HG03095 (cell line): ENCODE measurements around the gene LDHD.
"Not testable (repeated sequence)": the region's sequence is repeated elsewhere in the genome, so short reads cannot be mapped to it uniquely, and the experiment has no call there.

Experiments used
- ATAC-seq: cut with Tn5 transposase; IDR thresholded peaks from one replicate; pipeline ENCODE4 v1.9.1; 2021; ENCODE audit warnings: moderate library complexity; ENCODE audit not compliant: unreplicated experiment

LDHD gene

DNA sequence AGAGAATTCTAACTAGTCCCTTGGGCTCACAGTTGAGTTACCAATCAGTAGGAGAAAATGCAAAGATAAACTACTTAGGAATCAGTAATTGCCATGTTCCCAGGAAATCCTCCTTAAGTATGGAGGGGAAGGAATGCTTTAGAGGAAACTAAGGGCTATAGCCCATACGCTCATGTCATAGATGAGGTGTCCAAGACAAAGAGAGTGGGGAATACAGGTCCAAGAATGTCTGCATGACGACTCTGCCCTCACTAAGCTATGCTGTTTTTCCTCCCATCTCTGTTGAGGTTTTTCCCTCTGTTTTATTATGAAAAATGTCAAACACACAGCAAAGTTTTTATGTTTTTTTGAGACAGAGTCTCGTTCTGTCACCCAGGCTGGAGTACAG, 16.0 kb downstream of the LDHD start:
- no peak for ATAC-seq

- ATAC-seq = no peak
Measured at GRCh38 chr16:75099738-75100602, 16.6 kb downstream of the LDHD start.

DNA sequence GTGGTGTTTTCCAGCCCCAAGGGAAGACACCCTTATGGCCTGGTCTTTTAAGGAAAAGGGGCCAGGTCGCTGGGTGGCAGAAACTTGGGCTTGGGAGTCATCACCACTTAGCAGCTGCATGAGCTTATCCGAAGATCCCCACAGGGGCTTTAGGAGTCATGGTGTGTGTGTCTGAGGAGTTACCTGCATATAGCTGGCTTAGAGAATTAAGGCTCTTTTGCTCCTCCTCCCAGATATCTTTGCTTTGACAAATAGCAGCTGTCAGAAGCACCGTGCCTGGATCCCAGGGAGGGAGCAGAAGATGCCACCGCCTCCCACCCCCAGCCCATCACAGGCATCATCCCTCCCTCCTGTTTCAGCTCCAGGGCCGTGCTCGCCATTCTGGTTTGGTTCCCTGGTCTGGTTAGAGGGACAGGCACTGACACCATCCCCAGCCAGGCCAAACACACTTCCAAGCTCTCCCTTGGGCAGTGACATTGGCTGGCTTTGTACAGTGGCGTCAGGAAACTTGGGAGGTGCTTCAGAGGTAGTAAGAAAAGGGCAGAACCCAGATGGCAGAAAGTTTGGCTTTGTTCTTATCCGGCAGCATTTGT, 17.4 kb downstream of the LDHD start:
- no peak for ATAC-seq

DNA sequence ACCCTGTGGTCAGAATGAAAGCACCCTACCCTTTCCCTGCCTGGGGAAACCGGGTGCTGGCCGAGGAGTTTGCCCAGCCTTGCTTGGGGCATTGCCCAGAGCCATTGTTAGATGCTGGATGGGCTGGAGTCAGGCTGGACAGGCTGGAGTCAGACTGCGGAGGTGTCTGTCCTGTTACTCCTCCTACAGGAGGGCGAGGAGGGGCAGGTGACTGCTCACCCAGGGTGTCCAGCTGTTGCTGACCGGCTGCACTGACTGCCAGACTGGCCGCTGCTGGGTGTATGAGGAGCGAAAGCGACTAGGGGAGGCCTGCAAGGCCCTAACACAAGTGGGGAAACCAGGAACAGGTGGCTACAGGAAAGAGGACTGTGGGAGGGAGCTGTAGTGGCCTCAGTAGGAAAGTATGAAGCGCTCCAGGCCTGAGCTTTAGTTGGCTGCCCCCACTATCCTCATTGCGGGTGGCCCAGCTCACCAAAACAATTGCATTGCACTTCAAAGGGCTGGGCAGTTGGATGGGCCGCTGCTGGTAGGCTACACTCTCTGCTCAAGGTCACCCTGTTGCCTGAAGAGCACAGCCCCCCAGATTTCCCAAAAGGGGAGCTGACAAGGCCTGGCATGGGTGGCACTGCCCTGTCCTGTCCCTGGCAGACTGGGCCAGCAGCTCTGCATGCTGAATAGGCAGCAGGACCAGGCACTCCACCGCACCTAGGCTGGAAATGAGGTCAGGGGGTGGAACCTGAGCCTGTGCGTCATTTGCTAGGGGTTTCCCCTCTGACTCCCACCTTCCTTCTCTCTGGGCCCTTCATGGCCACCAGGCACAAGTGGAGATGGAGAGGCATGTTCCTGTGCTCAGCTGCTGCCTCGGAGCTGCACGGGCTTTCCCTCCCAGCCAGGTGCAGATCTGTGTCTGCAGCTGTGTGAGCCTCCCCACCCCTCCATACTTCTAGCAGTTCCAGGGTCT, 18.4 kb downstream of the LDHD start:
- peak; percentile 71 for ATAC-seq

GRCh38 chr16:75097191-75097761, 19.3 kb downstream of the LDHD start:
- no peak for ATAC-seq

DNA sequence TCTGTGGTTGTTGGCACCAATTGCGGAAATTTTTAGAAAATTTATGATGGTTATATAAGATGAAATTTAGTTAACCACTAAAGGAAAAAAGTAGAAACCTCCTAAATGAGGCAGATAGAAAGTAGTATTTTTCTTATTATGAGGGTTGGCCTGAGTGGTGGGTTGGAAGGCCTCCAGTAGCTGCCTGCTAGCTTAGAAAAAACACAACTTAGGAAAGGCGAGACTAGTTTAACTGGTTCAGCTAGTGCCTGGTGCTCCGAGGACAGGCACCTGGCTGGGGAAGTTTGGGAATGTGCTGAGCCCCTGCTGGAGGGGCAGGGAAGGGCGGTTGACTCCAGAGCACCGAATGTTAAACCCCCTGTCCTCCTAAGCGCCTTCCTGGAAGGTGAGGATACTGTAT, 19.9 kb downstream of the LDHD start:
- ATAC-seq = no peak

- no peak for ATAC-seq
Measured at GRCh38 chr16:75095204-75095621, 21.4 kb downstream of the LDHD start.

GRCh38 chr16:75093598-75094540, 22.7 kb downstream of the LDHD start:
- no peak for ATAC-seq

DNA sequence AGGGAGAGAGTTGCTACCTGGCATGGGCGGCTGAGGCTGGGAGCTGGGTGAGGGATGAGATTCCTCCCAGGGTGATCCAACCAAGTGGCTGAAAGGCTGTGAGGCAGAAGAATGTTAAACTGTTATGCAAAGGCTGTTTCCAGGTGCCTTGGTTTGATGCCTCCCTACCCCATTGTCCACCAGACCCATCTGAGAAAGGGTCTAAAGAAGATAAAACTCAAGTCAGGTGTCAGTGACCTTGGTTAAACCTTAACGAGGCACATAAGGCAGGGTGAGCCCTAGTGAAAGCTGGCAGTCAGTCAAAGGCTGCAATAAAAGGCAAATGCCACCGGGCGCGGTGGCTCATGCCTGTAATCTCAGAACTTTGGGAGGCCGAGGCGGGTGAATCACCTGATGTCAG, 23.8 kb downstream of the LDHD start:
- no peak for ATAC-seq

GRCh38 chr16:75091619-75092018, 25.0 kb downstream of the LDHD start:
- not testable (repeated sequence) for ATAC-seq

DNA sequence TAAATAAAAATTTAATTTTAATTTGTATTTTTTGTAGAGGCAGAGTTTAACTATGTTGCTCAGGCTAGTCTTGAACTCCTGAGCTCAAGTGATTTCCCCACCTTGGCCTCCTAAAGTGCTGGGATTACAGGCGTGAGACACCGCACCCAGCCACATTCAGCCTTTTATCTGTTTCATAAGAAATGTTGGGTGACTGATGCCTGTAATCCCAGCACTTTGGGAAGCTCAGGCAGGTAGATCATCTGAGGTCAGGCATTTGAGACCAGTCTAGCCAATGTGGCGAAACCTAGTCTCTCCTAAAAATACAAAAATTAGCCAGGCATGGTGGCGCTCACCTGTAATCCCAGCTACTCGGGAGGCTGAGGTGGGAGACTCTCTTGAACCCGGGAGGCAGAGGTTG, 25.7 kb downstream of the LDHD start:
- not testable (repeated sequence) for ATAC-seq

GRCh38 chr16:75089486-75090202, 26.9 kb downstream of the LDHD start:
- no peak for ATAC-seq

- ATAC-seq = no peak
Measured at GRCh38 chr16:75088934-75089333, 27.6 kb downstream of the LDHD start.

DNA sequence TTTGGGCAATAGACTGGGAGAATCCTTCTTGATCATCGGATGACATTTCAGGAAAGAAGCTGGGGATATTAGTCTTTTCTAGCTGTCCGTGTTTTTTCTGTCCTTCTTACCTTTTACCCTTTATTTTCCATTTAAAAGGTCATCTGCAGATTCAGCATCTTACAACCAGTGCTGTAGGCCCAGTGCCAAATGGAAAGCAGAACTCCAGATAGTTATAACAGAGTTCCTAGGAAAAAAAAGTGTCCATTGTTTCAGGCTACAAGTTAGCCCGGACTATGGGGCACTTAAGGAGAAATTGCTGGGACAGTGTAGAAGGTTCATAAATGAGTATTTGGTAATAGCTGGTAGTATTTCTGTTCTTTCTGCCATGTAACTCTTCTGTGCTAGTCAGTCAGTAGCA, 28.4 kb downstream of the LDHD start:
- no peak for ATAC-seq

DNA sequence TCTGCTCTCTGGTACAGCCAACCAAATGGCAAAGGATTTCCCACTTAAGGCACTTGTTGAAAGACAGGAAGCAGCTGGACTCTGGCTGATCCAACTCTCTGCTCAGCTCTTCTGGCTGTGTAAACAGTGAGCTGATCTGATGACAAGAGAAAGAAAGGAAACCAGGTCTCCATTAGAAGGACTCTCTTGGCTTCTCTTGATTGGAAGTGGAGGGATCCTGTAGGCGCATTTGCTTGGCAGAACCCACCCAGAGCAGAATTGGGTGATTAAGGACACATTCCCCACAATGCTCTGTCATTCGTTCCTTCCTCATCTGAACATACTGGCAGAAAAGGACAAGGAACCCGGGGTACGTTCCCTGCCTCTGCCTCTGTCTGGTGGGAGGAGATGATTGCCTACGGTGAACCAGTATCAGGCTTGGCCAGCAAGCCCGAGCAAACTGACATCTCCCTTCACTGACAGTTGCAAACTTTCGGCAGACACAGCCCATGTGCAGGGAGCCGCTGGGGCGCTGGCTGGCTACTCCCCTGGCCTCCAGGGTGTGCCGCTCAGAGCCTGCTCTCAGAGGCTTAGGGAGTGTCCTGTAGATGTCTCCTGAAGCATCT, 29.1 kb downstream of the LDHD start:
- ATAC-seq = no peak

GRCh38 chr16:75086688-75087374, 29.7 kb downstream of the LDHD start:
- ATAC-seq = no peak

DNA sequence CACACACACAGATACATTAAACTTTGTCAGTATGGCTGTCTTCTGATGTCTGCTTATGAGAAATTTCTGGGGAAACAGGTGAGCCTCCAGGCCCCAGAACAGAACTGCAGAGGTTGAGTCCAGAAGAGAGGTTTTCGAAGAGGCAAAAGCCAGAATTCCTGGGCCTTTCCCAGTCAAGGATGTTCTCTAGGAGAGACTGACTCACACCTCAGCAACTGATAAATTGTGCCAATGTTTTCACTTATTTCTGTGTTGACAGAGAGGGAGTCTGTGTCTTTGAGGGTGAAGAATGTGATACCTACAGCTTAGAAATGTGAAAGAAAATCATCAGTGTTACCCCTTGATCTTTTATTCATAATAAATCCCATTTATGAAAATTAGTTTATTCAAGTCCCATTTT, 30.3 kb downstream of the LDHD start:
- no peak for ATAC-seq

GRCh38 chr16:75085556-75085955, 31.0 kb downstream of the LDHD start:
- ATAC-seq = no peak
